H1 (cell line): ENCODE data around the gene SMTNL2. TPM values are rescaled to one million over a fixed set of nuclear protein-coding genes. Genes with fewer than 3 reads are reported as not detected.

Source experiments
- CBX5 ChIP-seq: fragments of 300-800, 300-1000 bp; sonication (generic); IDR thresholded peaks from 2 replicates; pipeline ENCODE4 v1.7.1; 2016; ENCODE audit warnings: antibody characterized with exemption, low read length, low read depth
- CHD7 ChIP-seq: fragments of 300-600 bp; sonication (generic); IDR thresholded peaks from 2 replicates; pipeline ENCODE4 v1.7.1; 2012; ENCODE audit warnings: low read length, moderate library complexity, mild to moderate bottlenecking, inconsistent platforms; ENCODE audit not compliant: insufficient replicate concordance
- EP300 ChIP-seq, 2 experiments: IDR thresholded peaks; 1 replicate in 1 of 2; 2 replicates in 1 of 2; pipeline ENCODE4 v1.6.1; 2011 to 2012; ENCODE audit warnings: low read depth in 2 of 2, low read length in 2 of 2, mild to moderate bottlenecking in 2 of 2, borderline replicate concordance in 1 of 2, inconsistent platforms in 1 of 2, moderate library complexity in 1 of 2
- HDAC6 ChIP-seq: IDR thresholded peaks from one replicate; pipeline ENCODE4 v1.7.1; 2012; ENCODE audit warnings: low read depth, mild to moderate bottlenecking, inconsistent platforms, low read length, moderate library complexity
- KDM1A ChIP-seq: fragments of 200-600, 300-600 bp; sonication (generic); IDR thresholded peaks from 2 replicates; pipeline ENCODE4 v1.7.1; 2016; ENCODE audit warnings: mild to moderate bottlenecking, low read length, borderline replicate concordance
- SAP30 ChIP-seq: fragments of 300-600 bp; sonication (generic); IDR thresholded peaks from 2 replicates; pipeline ENCODE4 v1.7.1; 2012; ENCODE audit warnings: low read length, moderate library complexity, mild to moderate bottlenecking, inconsistent platforms; ENCODE audit not compliant: insufficient read depth, insufficient replicate concordance
- SIRT6 ChIP-seq: IDR thresholded peaks from one replicate; pipeline ENCODE4 v1.7.1; 2012; ENCODE audit warnings: low read length, inconsistent platforms
- polyA plus RNA-seq, 7 experiments: library from polyadenylated mRNA; depleted of rRNA in 3 of 7; stranded (reverse) in 5 of 7; unstranded in 2 of 7; fragments of >200 nt in 5 of 7; fragments of 200-250 nt in 2 of 7; gene quantifications; 1 replicate in 5 of 7; 2 replicates in 1 of 7; 4 replicates in 1 of 7; pipeline versions ENCODE4 v1.2.1 to v1.2.3, GENCODE V29; 2011 to 2013; ENCODE audit warnings: missing spikeins in 2 of 7, mixed read lengths in 2 of 7
- total RNA-seq: library from RNA; stranded (reverse); fragmentation: NEBNext Ultra II Directional; extraction: Animal tissue kit (Norgen Biotek cat#: 25700); gene quantifications from 2 replicates; pipeline ENCODE4 v1.2.1, GENCODE V29; 2021

Gene SMTNL2
- total and polyA plus RNA-seq, 2 of the 8 experiments (the other 6 are each of a cell fraction or from before 2014, with no cell fraction given) = 3.6 to 4.5 TPM

- TF ChIP-seq CHD7 = no peak
- no peak for TF ChIP-seq KDM1A
- TF ChIP-seq EP300 (IDR thresholded peaks at IDR 0.05; ENCODE audit: borderline replicate concordance in 1 of 2, low read depth in 2 of 2, low read length in 2 of 2) = no peak
- TF ChIP-seq SIRT6 = no peak
- TF ChIP-seq HDAC6 = no peak
- TF ChIP-seq CBX5 = no peak
- TF ChIP-seq SAP30 = peak; percentile 16
Observed at GRCh38 chr17:4554441-4554996, 29.8 kb upstream of the SMTNL2 start (continued).
